HG03175 (cell line): ENCODE data around the gene DLG2.
A peak's percentile ranks its signal among the peaks of the same experiment; 100 is the strongest.
"Not testable (repeated sequence)": the region's sequence is repeated elsewhere in the genome, so short reads cannot be mapped to it uniquely, and the experiment has no call there.

Experiments
- ATAC-seq: cut with Tn5 transposase; IDR thresholded peaks from one replicate; pipeline ENCODE4 v1.9.1; 2021; ENCODE audit warnings: mild to moderate bottlenecking, moderate library complexity; ENCODE audit not compliant: unreplicated experiment

DLG2 gene

GRCh38 chr11:84333221-84333620, 1293.9 kb downstream of the DLG2 start:
- no peak for ATAC-seq

- ATAC-seq: no peak
Measured at GRCh38 chr11:84322211-84322610, 1304.9 kb downstream of the DLG2 start.

- no peak for ATAC-seq
Measured at GRCh38 chr11:84319863-84320262, 1307.3 kb downstream of the DLG2 start.

- ATAC-seq: no peak
Measured at GRCh38 chr11:84316866-84317555, 1310.1 kb downstream of the DLG2 start.

GRCh38 chr11:84313830-84314359, 1313.2 kb downstream of the DLG2 start:
- ATAC-seq: no peak

- ATAC-seq: no peak
Measured at GRCh38 chr11:84310268-84310667, 1316.9 kb downstream of the DLG2 start.

GRCh38 chr11:84308491-84308890, 1318.7 kb downstream of the DLG2 start:
- not testable (repeated sequence) for ATAC-seq

GRCh38 chr11:84300092-84300491, 1327.1 kb downstream of the DLG2 start:
- no peak for ATAC-seq

GRCh38 chr11:84297570-84297969, 1329.6 kb downstream of the DLG2 start:
- no peak for ATAC-seq

GRCh38 chr11:84295815-84296214, 1331.3 kb downstream of the DLG2 start:
- ATAC-seq: no peak

- ATAC-seq: no peak
Measured at GRCh38 chr11:84292955-84293354, 1334.2 kb downstream of the DLG2 start.

- no peak for ATAC-seq
Measured at GRCh38 chr11:84292006-84292405, 1335.1 kb downstream of the DLG2 start.

GRCh38 chr11:84290647-84291046, 1336.5 kb downstream of the DLG2 start:
- no peak for ATAC-seq

- ATAC-seq: peak; percentile 98
Measured at GRCh38 chr11:84289381-84289906, 1337.7 kb downstream of the DLG2 start.

GRCh38 chr11:84273541-84273940, 1353.6 kb downstream of the DLG2 start:
- ATAC-seq: no peak

- no peak for ATAC-seq
Measured at GRCh38 chr11:84270466-84270865, 1356.7 kb downstream of the DLG2 start.

- ATAC-seq: no peak
Measured at GRCh38 chr11:84264066-84264465, 1363.1 kb downstream of the DLG2 start.

- peak; percentile 47 for ATAC-seq
Measured at GRCh38 chr11:84261707-84262106, 1365.4 kb downstream of the DLG2 start.

- ATAC-seq: no peak
Measured at GRCh38 chr11:84260862-84261261, 1366.3 kb downstream of the DLG2 start.

- ATAC-seq: no peak
Measured at GRCh38 chr11:84256618-84257017, 1370.5 kb downstream of the DLG2 start.

GRCh38 chr11:84255483-84255882, 1371.7 kb downstream of the DLG2 start:
- ATAC-seq: no peak

GRCh38 chr11:84250834-84251613, 1376.1 kb downstream of the DLG2 start:
- ATAC-seq: no peak
